Esophagus squamous epithelium (tissue), 5 donors: ENCODE results near the gene ACVR1B. TPM values are rescaled to one million over a fixed set of nuclear protein-coding genes. Genes with fewer than 3 reads are reported as not detected.

ENCODE experiments used
- DNase-seq: peaks from one replicate; lab custom pipeline; 2025; lab: John Stamatoyannopoulos, UW
- H3K27ac ChIP-seq, 4 donors: fragments of 200-600 bp; sonication (generic); one replicate each; pipeline ENCODE4 v1.5.1; 2016 to 2019; ENCODE audit warnings: mild to moderate bottlenecking in 1 of 4
- H3K27me3 ChIP-seq, 4 donors: fragments of 200-600 bp; sonication (generic); 1 replicate in 3 of 4; 2 replicates in 1 of 4; pipeline versions ENCODE4 v1.5.1 to v1.6.0; 2017 to 2021; ENCODE audit warnings: antibody characterized with exemption in 1 of 4
- H3K36me3 ChIP-seq, 3 donors: fragments of 200-600 bp; sonication (generic); one replicate each; pipeline ENCODE4 v1.5.1; 2016 to 2019
- H3K4me1 ChIP-seq, 3 donors: fragments of 200-600 bp; sonication (generic); one replicate each; pipeline ENCODE4 v1.5.1; 2017 to 2019
- H3K4me3 ChIP-seq, 4 donors: fragments of 200-600 bp; sonication (generic); 1 replicate in 3 of 4; 2 replicates in 1 of 4; pipeline ENCODE4 v1.5.1; 2016 to 2019; ENCODE audit warnings: mild to moderate bottlenecking in 2 of 4, moderate library complexity in 1 of 4
- H3K9me3 ChIP-seq, 3 donors: fragments of 200-600 bp; sonication (generic); one replicate each; pipeline ENCODE4 v1.5.1; 2016 to 2019
- CTCF ChIP-seq, 6 experiments: fragments of 450-650 bp in 4 of 6; fragments of 200-600 bp in 2 of 6; sonication (generic) in 2 of 6; IDR thresholded peaks; one replicate each; pipeline ENCODE4 v1.5.1; 2016 to 2019; ENCODE audit warnings: antibody characterized with exemption in 6 of 6, mild to moderate bottlenecking in 4 of 6, moderate library complexity in 4 of 6
- POLR2A ChIP-seq, 4 donors: fragments of 450-650 bp; IDR thresholded peaks; one replicate each; pipeline ENCODE4 v1.6.1; 2017; ENCODE audit warnings: antibody characterized with exemption in 4 of 4, mild to moderate bottlenecking in 4 of 4, moderate library complexity in 3 of 4
- WGBS, 2 donors: methylation state at CpG; one replicate each; pipeline ENCODE4 v1.1.5; 2018; 5-methylcytosine and 5-hydroxymethylcytosine counted together
- intact Hi-C: fragments of 100-400 bp; cut with DNase I; formaldehyde crosslinking; loops from one replicate; pipeline ENCODE4 v1.15.0; 2022
- total RNA-seq, 4 donors: library from RNA; depleted of rRNA; stranded (reverse); fragments of >200 nt; gene quantifications; one replicate each; pipeline ENCODE4 v1.1.0, GENCODE V29; 2016
- donor health status: DM: yes; HTN: yes; CAD: no.

The ACVR1B gene
- total RNA-seq, 4 donors from 2014 or later = 11.4 to 31.7 (median 16.8) TPM

GRCh38 chr12:52033446-52034140, 82.1 kb downstream of the ACVR1B start:
- no peak for TF ChIP-seq CTCF (IDR thresholded peaks at IDR 0.05)
- no peak for TF ChIP-seq POLR2A (IDR thresholded peaks at IDR 0.05)
- intact Hi-C loops = no loop called here
- Histone ChIP-seq H3K4me1 (peaks cover 12 to 49% (median 26%) of the 10 kb centered on the region in 3 donors), H3K9me3 (no peaks in the 10 kb centered on the region), H3K36me3 (no peaks in the 10 kb centered on the region), H3K27me3 (peaks cover 0 to 23% (median 0%) of the 10 kb centered on the region in 4 donors), H3K4me3 (peak overlapping the region; percentile 7 to 63 (median 40)), H3K27ac (peak overlapping the region; percentile 71 to 94 (median 87))
- no peak for DNase-seq
- WGBS, 2 donors = 59 to 61% methylated on average over 10 to 13 of the region's 13 CpGs

GRCh38 chr12:52035190-52035589, 83.7 kb downstream of the ACVR1B start:
- 93 to 100% methylated on average over 4 of the region's 4 CpGs for WGBS, 2 donors
- peaks cover 12 to 53% (median 26%) of the 10 kb centered on the region in 3 donors for H3K4me1 ChIP-seq
- H3K4me3 ChIP-seq = no peak overlapping the region
- H3K27ac ChIP-seq = peak overlapping the region in 1 of 4 donors; percentile 92
- TF ChIP-seq CTCF (IDR thresholded peaks at IDR 0.05) = no peak
- no peak for TF ChIP-seq POLR2A (IDR thresholded peaks at IDR 0.05)
- no peaks in the 10 kb centered on the region for H3K9me3 ChIP-seq
- intact Hi-C loops = no loop called here
- no peaks in the 10 kb centered on the region for H3K36me3 ChIP-seq
- no peak for DNase-seq
- peaks cover 0 to 32% (median 0%) of the 10 kb centered on the region in 4 donors for H3K27me3 ChIP-seq

GRCh38 chr12:52035926-52036325, 84.4 kb downstream of the ACVR1B start:
- DNase-seq = no peak
- WGBS, 2 donors = 83% methylated on average over 1 of the region's 2 CpGs; no CpG with 5 or more reads in 1 of the 2 donors
- intact Hi-C loops = no loop called here
- no peak overlapping the region for H3K4me3 ChIP-seq
- H3K36me3 ChIP-seq = no peaks in the 10 kb centered on the region
- no peaks in the 10 kb centered on the region for H3K9me3 ChIP-seq
- peaks cover 0 to 32% (median 0%) of the 10 kb centered on the region in 4 donors for H3K27me3 ChIP-seq
- H3K27ac ChIP-seq = peak overlapping the region; percentile 56 to 95 (median 89)
- TF ChIP-seq POLR2A (IDR thresholded peaks at IDR 0.05) = no peak
- no peak for TF ChIP-seq CTCF (IDR thresholded peaks at IDR 0.05)
- peaks cover 12 to 53% (median 26%) of the 10 kb centered on the region in 3 donors for H3K4me1 ChIP-seq

- intact Hi-C loops = no loop called here
- no peaks in the 10 kb centered on the region for H3K9me3 ChIP-seq
- H3K4me3 ChIP-seq = peak overlapping the region; percentile 20 to 82 (median 58)
- 10 to 12% methylated on average over 4 to 17 of the region's 53 CpGs for WGBS, 2 donors
- H3K27ac ChIP-seq = peak overlapping the region; percentile 56 to 95 (median 89)
- H3K4me1 ChIP-seq = peaks cover 12 to 58% (median 28%) of the 10 kb centered on the region in 3 donors
- peak in 2 of 4 donors; percentile 37 to 80 for TF ChIP-seq POLR2A (IDR thresholded peaks at IDR 0.05)
- no peak for TF ChIP-seq CTCF (IDR thresholded peaks at IDR 0.05)
- H3K27me3 ChIP-seq = peaks cover 0 to 32% (median 0%) of the 10 kb centered on the region in 4 donors
- DNase-seq = no peak
- no peaks in the 10 kb centered on the region for H3K36me3 ChIP-seq
Measured at GRCh38 chr12:52036587-52037171, 85.2 kb downstream of the ACVR1B start.
